ENCODE data around the gene CYP11A1. TPM values are rescaled to one million over a fixed set of nuclear protein-coding genes. Genes with fewer than 3 reads are reported as not detected.

CYP11A1 gene
- total RNA-seq, 1 experiment from 2014 or later, result 1.7 TPM

- no peak for DNase-seq
- no peak overlapping the region for H2AFZ ChIP-seq (ENCODE audit: low read length)
Observed at GRCh38 chr15:74409225-74409624, 41.8 kb upstream of the CYP11A1 start.

More at GRCh38 chr15:74409225-74409624, 41.8 kb upstream of the CYP11A1 start:
- H2BK20ac ChIP-seq (ENCODE audit: low read depth, low read length, poor library complexity, severe bottlenecking), result no peak overlapping the region
- no peak overlapping the region for H2BK5ac ChIP-seq (ENCODE audit: insufficient read length, low read length)
- Mint-ChIP-seq H3K9me3 (no peaks in the 10 kb centered on the region), H3K4me3 (no peak overlapping the region), H3K4me1 (peaks cover 9 to 21% of the 10 kb centered on the region in 2 experiments), H3K27me3 (ENCODE audit: low read depth) (no peaks in the 10 kb centered on the region), H3K36me3 (ENCODE audit: insufficient read depth in 1 of 3, low read depth in 3 of 3) (peaks cover 3 to 10% (median 5%) of the 10 kb centered on the region in 3 experiments; a peak in 6 of 7 replicates), H3K27ac (no peak overlapping the region; a peak in 1 of 7 replicates)
- H4K20me1 ChIP-seq (ENCODE audit: control insufficient read depth, insufficient read depth, insufficient read length), result no peaks in the 10 kb centered on the region
- no peak overlapping the region for H2BK120ac ChIP-seq (ENCODE audit: low read depth, low read length, poor library complexity, severe bottlenecking)
- H3K23ac ChIP-seq (ENCODE audit: insufficient read length, low read depth, low read length), result no peak overlapping the region
- no peak overlapping the region for H3K9ac ChIP-seq (ENCODE audit: extremely low read depth, insufficient read length, low read length)
- H3K4me2 ChIP-seq (ENCODE audit: insufficient read depth, insufficient read length, low read length), result no peak overlapping the region
- H3K56ac ChIP-seq (ENCODE audit: insufficient read length, low read depth, low read length), result no peak overlapping the region
- no peak overlapping the region for H3T11ph ChIP-seq (ENCODE audit: low read length)
- no peaks in the 10 kb centered on the region for H3K27me3 ChIP-seq (ENCODE audit: insufficient read depth, low read length)
- H2AK5ac ChIP-seq (ENCODE audit: insufficient read length, low read length), result no peak overlapping the region
- no peak overlapping the region for H2BK12ac ChIP-seq (ENCODE audit: insufficient read length, low read depth, low read length)
- no peak overlapping the region for H3K27ac ChIP-seq (ENCODE audit: insufficient read length, low read depth, low read length)
- no peak overlapping the region for H4K91ac ChIP-seq (ENCODE audit: insufficient read length, low read depth, low read length)
- no peak overlapping the region for H2BK15ac ChIP-seq (ENCODE audit: low read depth, low read length)
- WGBS (ENCODE audit: extremely low coverage, insufficient read length, low lambda C conversion rate), result no CpG with 5 or more reads among the region's 7 CpGs
- no peaks in the 10 kb centered on the region for H3K23me2 ChIP-seq (ENCODE audit: insufficient read length, low read depth, low read length, poor library complexity, severe bottlenecking)
- no peaks in the 10 kb centered on the region for H3K9me3 ChIP-seq (ENCODE audit: control insufficient read depth, low read depth, low read length)
- no peaks in the 10 kb centered on the region; the same call in 1 of the 2 replicates for H3K4me1 ChIP-seq (ENCODE audit: insufficient read depth, low read length)
- no peak overlapping the region for H3K18ac ChIP-seq (ENCODE audit: insufficient read length, low read depth, low read length)
- no peaks in the 10 kb centered on the region for H3K79me1 ChIP-seq (ENCODE audit: insufficient read depth, low read depth, low read length, poor library complexity, severe bottlenecking)
- no peaks in the 10 kb centered on the region for H3K79me2 ChIP-seq (ENCODE audit: insufficient read depth, low read length)
- no peak overlapping the region; the same call in 1 of the 2 replicates for H3K14ac ChIP-seq (ENCODE audit: insufficient read depth, low read length)
- H4K8ac ChIP-seq (replicated peaks; ENCODE audit: insufficient read length, low read depth, low read length), result no peak overlapping the region
- H4K5ac ChIP-seq (ENCODE audit: insufficient read length, low read depth, low read length), result no peak overlapping the region
- no peak for TF ChIP-seq CTCF (conservative IDR thresholded peaks at IDR 0.05)
- no peak overlapping the region for H3K4ac ChIP-seq (ENCODE audit: low read depth, low read length)
